ENCODE measurements around the gene SFMBT1. TPM values are rescaled to one million over a fixed set of nuclear protein-coding genes. Genes with fewer than 3 reads are reported as not detected.

The SFMBT1 gene, protein sequence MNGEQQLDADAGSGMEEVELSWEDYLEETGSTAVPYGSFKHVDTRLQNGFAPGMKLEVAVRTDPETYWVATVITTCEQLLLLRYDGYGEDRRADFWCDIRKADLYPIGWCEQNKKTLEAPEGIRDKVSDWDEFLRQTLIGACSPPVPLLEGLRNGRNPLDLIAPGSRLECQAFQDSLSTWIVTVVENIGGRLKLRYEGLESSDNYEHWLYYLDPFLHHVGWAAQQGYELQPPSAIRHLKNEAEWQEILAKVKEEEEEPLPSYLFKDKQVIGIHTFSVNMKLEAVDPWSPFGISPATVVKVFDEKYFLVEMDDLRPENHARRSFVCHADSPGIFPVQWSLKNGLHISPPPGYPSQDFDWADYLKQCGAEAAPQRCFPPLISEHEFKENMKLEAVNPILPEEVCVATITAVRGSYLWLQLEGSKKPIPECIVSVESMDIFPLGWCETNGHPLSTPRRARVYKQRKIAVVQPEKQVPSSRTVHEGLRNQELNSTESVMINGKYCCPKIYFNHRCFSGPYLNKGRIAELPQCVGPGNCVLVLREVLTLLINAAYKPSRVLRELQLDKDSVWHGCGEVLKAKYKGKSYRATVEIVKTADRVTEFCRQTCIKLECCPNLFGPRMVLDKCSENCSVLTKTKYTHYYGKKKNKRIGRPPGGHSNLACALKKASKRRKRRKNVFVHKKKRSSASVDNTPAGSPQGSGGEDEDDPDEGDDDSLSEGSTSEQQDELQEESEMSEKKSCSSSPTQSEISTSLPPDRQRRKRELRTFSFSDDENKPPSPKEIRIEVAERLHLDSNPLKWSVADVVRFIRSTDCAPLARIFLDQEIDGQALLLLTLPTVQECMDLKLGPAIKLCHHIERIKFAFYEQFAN
- total RNA-seq (2022; extraction: Qiagen RNA extraction; ENCODE audit: low read depth) = 8.7 to 10.4 TPM (median 9.6 TPM) in 5 replicates

DNA sequence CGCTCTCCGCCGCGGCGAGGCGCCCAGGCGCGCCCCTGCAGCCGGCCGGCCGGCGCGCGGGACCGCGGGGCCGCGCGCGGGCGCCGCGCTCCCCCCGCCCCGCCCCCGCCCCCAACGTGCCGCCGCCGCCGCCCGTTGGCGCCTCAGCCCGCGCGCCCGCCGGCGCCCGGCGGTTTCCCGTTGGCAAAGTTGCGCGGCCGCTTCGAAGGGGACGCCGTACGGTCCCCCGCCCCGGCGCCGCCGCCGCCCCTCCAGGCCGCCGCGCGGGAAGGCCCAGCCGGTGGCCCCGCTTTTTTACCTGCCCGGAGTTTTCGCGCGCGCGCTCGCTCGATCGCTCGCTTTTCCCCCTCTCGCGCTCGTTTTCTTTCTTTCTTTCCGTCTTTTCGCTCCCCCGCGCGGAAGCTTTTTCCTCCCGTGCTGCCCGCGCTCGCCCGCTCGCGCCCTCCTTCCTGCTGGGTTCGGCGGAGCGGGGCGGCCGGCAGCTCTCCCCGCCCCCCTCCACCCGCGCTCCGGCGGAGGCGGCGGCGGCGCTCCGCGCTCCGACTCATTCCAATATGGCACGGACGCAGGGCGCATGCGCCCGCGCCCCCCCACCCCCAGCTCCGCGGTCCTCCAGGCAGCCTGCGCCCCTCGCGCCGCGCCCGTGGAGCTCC lies at the start of gene SFMBT1:
SFMBT1 (minus strand) TSS at position 556 of the 653 bp plus-strand sequence. CDS start 76,945 bp downstream, outside the sequence.

DNA sequence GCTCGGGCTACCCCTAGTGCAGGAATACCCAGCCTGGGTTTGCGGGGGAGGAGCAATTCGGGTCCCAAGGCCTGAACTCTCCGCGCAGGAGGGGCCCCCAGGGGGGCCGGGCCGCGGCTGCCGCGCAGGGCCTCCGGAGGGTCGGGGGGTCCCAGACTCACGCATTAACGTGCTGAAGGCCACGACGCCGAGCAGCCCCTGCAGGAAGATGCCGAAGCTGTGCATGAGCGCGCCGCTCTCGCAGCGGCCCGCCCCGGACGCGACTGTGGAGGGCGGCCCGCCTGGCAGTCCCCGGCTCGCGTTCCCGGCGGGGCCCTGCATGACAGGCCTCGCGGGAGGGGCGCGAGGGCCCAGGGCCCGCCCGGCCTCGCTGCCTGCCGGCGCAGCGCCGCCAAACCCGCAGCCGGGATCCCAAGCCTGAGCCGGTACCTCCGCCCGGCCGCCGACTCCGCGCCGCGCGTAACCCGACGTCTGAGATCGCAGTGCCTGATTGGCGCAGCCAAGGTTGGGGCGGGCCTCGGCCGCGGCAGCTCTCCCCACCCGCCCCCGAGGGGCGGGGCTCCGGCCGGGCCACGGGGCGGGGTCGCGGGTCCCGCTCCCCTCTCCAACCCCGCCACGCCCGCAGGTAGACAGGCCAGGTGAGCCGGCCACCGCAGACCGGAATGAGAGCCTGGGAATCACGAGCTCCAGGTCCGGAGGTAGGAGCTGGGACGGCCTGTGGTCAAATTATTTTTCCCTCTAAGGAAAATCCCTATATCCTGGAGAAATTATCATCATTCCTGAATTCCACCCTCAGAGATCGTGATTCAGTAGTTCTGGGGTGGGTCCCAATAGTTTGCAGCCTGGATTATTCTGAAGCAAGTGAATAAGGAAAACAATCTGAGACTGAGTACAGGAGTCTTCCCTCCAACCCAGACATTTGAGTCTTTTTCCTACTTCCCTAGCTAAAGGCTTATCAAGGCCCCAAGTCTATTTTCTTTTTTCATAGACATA lies 148.4 kb downstream of the SFMBT1 start, which contains the start of gene STIMATE:
STIMATE (minus strand) TSS at position 419 of the 993 bp plus-strand sequence; CDS start at position 321, 98 bp downstream.

Other genes starting within 250 kb of the SFMBT1 start
- gene ITIH4, start 215.4 kb downstream of the SFMBT1 start, total RNA-seq (2022; extraction: Qiagen RNA extraction; ENCODE audit: low read depth) = 0.38 to 1.6 TPM (median 0.84 TPM) in 5 replicates
- not detected in 5 replicates for gene MUSTN1, start 211.1 kb downstream of the SFMBT1 start, total RNA-seq (2022; extraction: Qiagen RNA extraction; ENCODE audit: low read depth)
- 8.5 to 10.0 TPM (median 9.4 TPM) in 5 replicates for gene STIMATE, start 148.5 kb downstream of the SFMBT1 start, total RNA-seq (2022; extraction: Qiagen RNA extraction; ENCODE audit: low read depth)
- 18.1 to 28.8 TPM (median 28.5 TPM) in 5 replicates for gene RFT1, start 84.4 kb upstream of the SFMBT1 start, total RNA-seq (2022; extraction: Qiagen RNA extraction; ENCODE audit: low read depth)
- 16.9 to 22.4 TPM (median 20.1 TPM) in 5 replicates for gene PRKCD, start 115.1 kb upstream of the SFMBT1 start, total RNA-seq (2022; extraction: Qiagen RNA extraction; ENCODE audit: low read depth)
- gene TKT, start 209.9 kb upstream of the SFMBT1 start, total RNA-seq (2022; extraction: Qiagen RNA extraction; ENCODE audit: low read depth) = 1,875 to 2,201 TPM (median 2,125 TPM) in 5 replicates

All from A549 treated with DMSO at 1 μM for 4 hours (cell line).